DND-41 (cell line): ENCODE data around the gene RGS13.

Experiments
- ATAC-seq: fragments of 200-7000 bp; cut with Tn5 transposase; 3 replicates; pipeline ENCODE4 v1.9.1; 2021; ENCODE audit warnings: low read depth; ENCODE audit not compliant: insufficient read depth
- DNase-seq: peaks from one replicate; pipeline ENCODE4 v3.0.0-alpha.2; 2020
- H2AFZ ChIP-seq: 2 replicates; pipeline ENCODE4 v1.6.0; 2012; ENCODE audit warnings: low read depth, low read length
- H3K27ac ChIP-seq: 2 replicates; pipeline ENCODE4 v1.5.1; 2012; ENCODE audit warnings: low read length, inconsistent platforms
- H3K27me3 ChIP-seq: fragments of 200-600 bp; sonication (generic); 2 replicates; pipeline ENCODE4 v1.6.0; 2012; ENCODE audit warnings: low read length, mild to moderate bottlenecking, inconsistent platforms; ENCODE audit not compliant: insufficient read depth, poor library complexity
- H3K36me3 ChIP-seq: 2 replicates; pipeline ENCODE4 v1.5.1; 2012; ENCODE audit warnings: low read length, inconsistent platforms; ENCODE audit not compliant: insufficient read depth
- H3K4me1 ChIP-seq: 2 replicates; pipeline ENCODE4 v1.5.1; 2012; ENCODE audit warnings: mild to moderate bottlenecking, low read length; ENCODE audit not compliant: insufficient read depth
- H3K4me2 ChIP-seq: 2 replicates; pipeline ENCODE4 v1.6.0; 2012; ENCODE audit warnings: mild to moderate bottlenecking, moderate library complexity, low read length, inconsistent platforms; ENCODE audit not compliant: insufficient read depth
- H3K4me3 ChIP-seq, 2 experiments: fragments of 200-600 bp in 1 of 2; shearing (Covaris generic) in 1 of 2; 2 replicates each; pipeline ENCODE4 v1.5.1; 2012 to 2016; ENCODE audit warnings: inconsistent platforms in 2 of 2, low read length in 2 of 2, mild to moderate bottlenecking in 2 of 2, low read depth in 1 of 2, moderate library complexity in 1 of 2
- H3K79me2 ChIP-seq: 2 replicates; pipeline ENCODE4 v1.6.0; 2012; ENCODE audit warnings: low read length, inconsistent platforms; ENCODE audit not compliant: insufficient read depth
- H3K9ac ChIP-seq: 2 replicates; pipeline ENCODE4 v1.6.0; 2012; ENCODE audit warnings: low read depth, mild to moderate bottlenecking, inconsistent platforms, low read length, moderate library complexity
- H3K9me3 ChIP-seq: 2 replicates; pipeline ENCODE4 v1.5.1; 2012; ENCODE audit warnings: low read length, moderate library complexity, mild to moderate bottlenecking, inconsistent platforms; ENCODE audit not compliant: insufficient read depth, severe bottlenecking
- H4K20me1 ChIP-seq: 2 replicates; pipeline ENCODE4 v1.6.0; 2012; ENCODE audit warnings: low read length; ENCODE audit not compliant: insufficient read depth
- EZH2 ChIP-seq: IDR thresholded peaks from 3 replicates; pipeline ENCODE4 v1.6.1; 2012; ENCODE audit warnings: borderline replicate concordance, low read depth, mild to moderate bottlenecking, moderate library complexity, low read length, inconsistent platforms; ENCODE audit not compliant: severe bottlenecking
- TF ChIP-seq, protein P1 (sequence below): IDR thresholded peaks from 2 replicates; pipeline ENCODE4 v1.5.1; 2012; ENCODE audit warnings: borderline replicate concordance, low read length, moderate library complexity, mild to moderate bottlenecking; ENCODE audit not compliant: poor library complexity, severe bottlenecking; ENCODE audit errors: extremely low read depth

RGS13 gene

DNA sequence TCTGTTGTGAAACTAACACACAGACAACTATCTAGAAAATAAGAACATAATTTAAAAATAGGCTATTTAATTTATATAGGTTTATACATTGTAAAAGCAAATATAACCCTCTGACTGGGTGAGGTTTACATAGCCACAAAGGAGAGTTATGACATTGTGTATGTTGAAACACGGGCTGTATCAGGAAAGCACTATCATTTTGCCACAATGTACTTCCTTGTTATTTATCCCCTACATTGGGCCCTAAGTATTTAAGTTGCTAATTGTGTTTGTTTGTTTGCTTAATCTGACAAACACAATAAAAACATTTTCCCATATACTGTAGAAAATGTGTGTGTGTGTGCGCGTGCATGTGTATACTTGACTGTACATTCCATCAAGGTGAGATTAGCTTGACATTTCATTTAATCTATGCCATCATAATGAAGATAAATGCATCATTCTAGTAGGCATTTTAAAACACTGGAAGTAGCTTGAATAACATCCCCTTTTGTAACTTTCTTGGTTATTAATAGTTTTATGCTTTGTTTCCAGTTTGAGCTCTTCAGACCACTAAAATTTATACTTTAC lies 72.1 kb downstream of the RGS13 start:
- Histone ChIP-seq H3K79me2 (no peaks in the 10 kb centered on the region), H3K36me3 (no peaks in the 10 kb centered on the region), H3K27ac (no peak overlapping the region), H3K27me3 (no peaks in the 10 kb centered on the region), H3K4me2 (no peak overlapping the region), H3K4me3 (no peak overlapping the region), H2AFZ (no peak overlapping the region), H4K20me1 (no peaks in the 10 kb centered on the region), H3K9me3 (no peaks in the 10 kb centered on the region), H3K4me1 (no peaks in the 10 kb centered on the region), H3K9ac (no peak overlapping the region)
- no peak for TF ChIP-seq EZH2
- TF ChIP-seq, protein P1, sequence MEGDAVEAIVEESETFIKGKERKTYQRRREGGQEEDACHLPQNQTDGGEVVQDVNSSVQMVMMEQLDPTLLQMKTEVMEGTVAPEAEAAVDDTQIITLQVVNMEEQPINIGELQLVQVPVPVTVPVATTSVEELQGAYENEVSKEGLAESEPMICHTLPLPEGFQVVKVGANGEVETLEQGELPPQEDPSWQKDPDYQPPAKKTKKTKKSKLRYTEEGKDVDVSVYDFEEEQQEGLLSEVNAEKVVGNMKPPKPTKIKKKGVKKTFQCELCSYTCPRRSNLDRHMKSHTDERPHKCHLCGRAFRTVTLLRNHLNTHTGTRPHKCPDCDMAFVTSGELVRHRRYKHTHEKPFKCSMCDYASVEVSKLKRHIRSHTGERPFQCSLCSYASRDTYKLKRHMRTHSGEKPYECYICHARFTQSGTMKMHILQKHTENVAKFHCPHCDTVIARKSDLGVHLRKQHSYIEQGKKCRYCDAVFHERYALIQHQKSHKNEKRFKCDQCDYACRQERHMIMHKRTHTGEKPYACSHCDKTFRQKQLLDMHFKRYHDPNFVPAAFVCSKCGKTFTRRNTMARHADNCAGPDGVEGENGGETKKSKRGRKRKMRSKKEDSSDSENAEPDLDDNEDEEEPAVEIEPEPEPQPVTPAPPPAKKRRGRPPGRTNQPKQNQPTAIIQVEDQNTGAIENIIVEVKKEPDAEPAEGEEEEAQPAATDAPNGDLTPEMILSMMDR: no peak
- DNase-seq (no peak), ATAC-seq (no peak)

DNA sequence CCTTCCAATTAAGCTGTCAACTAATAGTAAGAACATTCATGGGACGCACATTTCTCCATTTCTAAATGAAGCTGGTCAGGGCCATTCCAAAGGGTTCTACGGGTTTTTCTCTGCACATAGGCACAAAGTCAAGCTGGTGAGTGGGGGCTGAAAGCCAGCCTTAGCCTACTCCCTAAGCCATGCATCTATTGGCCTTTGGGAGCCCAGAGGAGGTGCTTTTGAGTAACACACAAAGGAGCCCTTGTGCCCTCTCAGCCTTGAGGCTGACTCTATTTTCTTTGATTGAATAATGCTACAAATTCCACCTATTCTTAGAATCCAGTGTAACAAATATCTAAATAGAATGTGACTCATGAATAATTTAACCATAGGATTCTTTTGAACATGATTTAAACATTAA lies 73.6 kb downstream of the RGS13 start:
- Histone ChIP-seq H3K36me3 (no peaks in the 10 kb centered on the region), H2AFZ (no peak overlapping the region), H3K79me2 (no peaks in the 10 kb centered on the region), H3K4me1 (no peaks in the 10 kb centered on the region), H3K9me3 (no peaks in the 10 kb centered on the region), H3K27ac (no peak overlapping the region), H4K20me1 (no peaks in the 10 kb centered on the region), H3K9ac (no peak overlapping the region), H3K4me3 (no peak overlapping the region), H3K27me3 (no peaks in the 10 kb centered on the region), H3K4me2 (no peak overlapping the region)
- no peak for TF ChIP-seq EZH2
- TF ChIP-seq, protein P1: no peak
- DNase-seq (no peak), ATAC-seq (no peak)
